Measurements from ENCODE around the gene RALGDS.

Gene RALGDS

GRCh38 chr9:133048595-133048994 is 72.4 kb downstream of the RALGDS start:
- DNase-seq, result peak; percentile 24 to 64
